HL-60 (cell line): ENCODE results near the gene TCAIM.

Source experiments
- GABPA ChIP-seq: IDR thresholded peaks from 2 replicates; pipeline ENCODE4 v1.6.1; 2012; ENCODE audit warnings: low read depth
- POLR2AphosphoS5 ChIP-seq: IDR thresholded peaks from 2 replicates; pipeline ENCODE4 v1.6.1; 2012; ENCODE audit warnings: low read depth
- SPI1 ChIP-seq: IDR thresholded peaks from 2 replicates; pipeline ENCODE4 v1.6.1; 2012; ENCODE audit warnings: low read depth, mild to moderate bottlenecking, borderline replicate concordance
- TF ChIP-seq, protein P1 (sequence below): IDR thresholded peaks from one replicate; pipeline ENCODE4 v1.5.1; 2011; ENCODE audit warnings: low read length, control low read depth, inconsistent platforms; ENCODE audit not compliant: insufficient read depth

DNA sequence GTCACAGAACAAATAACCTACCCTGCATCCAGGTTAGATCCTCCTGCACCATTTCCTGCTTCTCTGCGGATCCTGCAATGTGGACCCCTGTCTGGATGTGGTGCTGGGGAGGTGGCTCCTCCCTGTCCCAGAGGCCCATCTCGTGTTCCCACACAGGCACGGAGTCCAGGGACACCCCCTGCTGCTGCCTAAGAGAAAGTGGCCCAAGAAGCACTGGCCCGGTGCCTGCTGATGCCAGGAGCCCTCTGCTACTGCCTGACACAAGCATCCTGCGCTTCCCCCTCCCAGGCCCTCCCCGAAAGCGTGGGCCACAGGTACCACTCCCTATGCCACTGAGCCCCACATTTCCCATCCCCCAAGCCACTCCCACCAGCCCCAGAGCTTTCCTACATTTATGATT, 90.3 kb downstream of the TCAIM start:
- TF ChIP-seq, protein P1, sequence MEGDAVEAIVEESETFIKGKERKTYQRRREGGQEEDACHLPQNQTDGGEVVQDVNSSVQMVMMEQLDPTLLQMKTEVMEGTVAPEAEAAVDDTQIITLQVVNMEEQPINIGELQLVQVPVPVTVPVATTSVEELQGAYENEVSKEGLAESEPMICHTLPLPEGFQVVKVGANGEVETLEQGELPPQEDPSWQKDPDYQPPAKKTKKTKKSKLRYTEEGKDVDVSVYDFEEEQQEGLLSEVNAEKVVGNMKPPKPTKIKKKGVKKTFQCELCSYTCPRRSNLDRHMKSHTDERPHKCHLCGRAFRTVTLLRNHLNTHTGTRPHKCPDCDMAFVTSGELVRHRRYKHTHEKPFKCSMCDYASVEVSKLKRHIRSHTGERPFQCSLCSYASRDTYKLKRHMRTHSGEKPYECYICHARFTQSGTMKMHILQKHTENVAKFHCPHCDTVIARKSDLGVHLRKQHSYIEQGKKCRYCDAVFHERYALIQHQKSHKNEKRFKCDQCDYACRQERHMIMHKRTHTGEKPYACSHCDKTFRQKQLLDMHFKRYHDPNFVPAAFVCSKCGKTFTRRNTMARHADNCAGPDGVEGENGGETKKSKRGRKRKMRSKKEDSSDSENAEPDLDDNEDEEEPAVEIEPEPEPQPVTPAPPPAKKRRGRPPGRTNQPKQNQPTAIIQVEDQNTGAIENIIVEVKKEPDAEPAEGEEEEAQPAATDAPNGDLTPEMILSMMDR, result no peak
- TF ChIP-seq SPI1, result no peak
- no peak for TF ChIP-seq POLR2AphosphoS5
- TF ChIP-seq GABPA, result no peak
